GM18867 (cell line): ENCODE measurements around the gene MYMK.
"Not testable (repeated sequence)": the region's sequence is repeated elsewhere in the genome, so short reads cannot be mapped to it uniquely, and the experiment has no call there.

ENCODE experiments used
- ATAC-seq: cut with Tn5 transposase; IDR thresholded peaks from one replicate; pipeline ENCODE4 v1.9.1; 2021; ENCODE audit warnings: mild to moderate bottlenecking, moderate library complexity; ENCODE audit not compliant: unreplicated experiment

The MYMK gene

GRCh38 chr9:133524679-133525228, at the start of gene MYMK:
Gene MYMK, minus strand, starts transcription at chr9:133524959. Its CDS starts 115 bp downstream, at chr9:133524844.
- ATAC-seq, result no peak

GRCh38 chr9:133573791-133574515, 49.2 kb upstream of the MYMK start:
- no peak for ATAC-seq

GRCh38 chr9:133572821-133573361, 48.1 kb upstream of the MYMK start:
- ATAC-seq, result no peak

- no peak for ATAC-seq
Measured at GRCh38 chr9:133571896-133572595, 47.3 kb upstream of the MYMK start.

GRCh38 chr9:133571391-133571890, 46.7 kb upstream of the MYMK start:
- ATAC-seq, result no peak

- ATAC-seq, result no peak
Measured at GRCh38 chr9:133570691-133571080, 45.9 kb upstream of the MYMK start.

- ATAC-seq, result no peak
Measured at GRCh38 chr9:133569891-133570690, 45.3 kb upstream of the MYMK start.

GRCh38 chr9:133569121-133569785, 44.5 kb upstream of the MYMK start:
- no peak for ATAC-seq

- ATAC-seq, result no peak
Measured at GRCh38 chr9:133568186-133568585, 43.4 kb upstream of the MYMK start.

GRCh38 chr9:133566817-133567216, 42.1 kb upstream of the MYMK start:
- ATAC-seq, result no peak

- ATAC-seq, result no peak
Measured at GRCh38 chr9:133566382-133566781, 41.6 kb upstream of the MYMK start.

- ATAC-seq, result no peak
Measured at GRCh38 chr9:133564451-133565116, 39.8 kb upstream of the MYMK start.

GRCh38 chr9:133563814-133564213, 39.1 kb upstream of the MYMK start:
- ATAC-seq, result not testable (repeated sequence)

GRCh38 chr9:133563291-133563796, 38.6 kb upstream of the MYMK start:
- ATAC-seq, result no peak

- no peak for ATAC-seq
Measured at GRCh38 chr9:133562611-133563290, 38.0 kb upstream of the MYMK start.

GRCh38 chr9:133561976-133562554, 37.3 kb upstream of the MYMK start:
- ATAC-seq, result no peak

GRCh38 chr9:133560944-133561343, 36.2 kb upstream of the MYMK start:
- no peak for ATAC-seq

- ATAC-seq, result no peak
Measured at GRCh38 chr9:133560311-133560710, 35.6 kb upstream of the MYMK start.
